SK-N-SH (cell line): ENCODE data around the gene TTK. TPM values are rescaled to one million over a fixed set of nuclear protein-coding genes. Genes with fewer than 3 reads are reported as not detected.

Experiments used
- CTCF ChIA-PET: fragments of 300-600, 350-600 bp; formaldehyde crosslinking; extraction: SDS; loops from one replicate; lab custom pipeline; 2021; lab: Yijun Ruan, JAX
- POLR2A ChIA-PET: fragments of 350-600 bp; sonication (Branson Sonifier 250); formaldehyde crosslinking; extraction: SDS; loops from one replicate; lab custom pipeline; 2020; ENCODE audit warnings: antibody characterized with exemption, inconsistent platforms; lab: Yijun Ruan, JAX
- DNase-seq: peaks from one replicate; pipeline ENCODE4 v3.0.0; 2012
- H2AFZ ChIP-seq: fragments of 200-600 bp; sonication (generic); 2 replicates; pipeline ENCODE4 v1.8.1; 2016; ENCODE audit warnings: antibody characterized with exemption, mild to moderate bottlenecking, low read depth
- H3F3A ChIP-seq: fragments of 200-600 bp; sonication (generic); replicated peaks from 2 replicates; pipeline ENCODE3; 2016; ENCODE audit warnings: antibody characterized with exemption, mild to moderate bottlenecking; ENCODE audit not compliant: insufficient read depth
- H3K27ac ChIP-seq, 2 experiments: fragments of 200-500 bp in 1 of 2; fragments of 200-600 bp in 1 of 2; sonication (Bioruptor generic) in 1 of 2; sonication (generic), shearing (Covaris generic) in 1 of 2; 2 replicates each; pipeline versions ENCODE4 v1.5.1 to v1.6.1; 2014 to 2016; ENCODE audit warnings: low read depth in 2 of 2, inconsistent platforms in 1 of 2, low read length in 1 of 2, mild to moderate bottlenecking in 1 of 2, mixed read lengths in 1 of 2
- H3K27me3 ChIP-seq: fragments of 200-600 bp; sonication (generic), shearing (Covaris generic); 2 replicates; pipeline ENCODE4 v1.6.1; 2016; ENCODE audit warnings: mixed run types; ENCODE audit not compliant: insufficient read depth
- H3K36me3 ChIP-seq, 2 experiments: fragments of 200-500 bp in 1 of 2; fragments of 200-600 bp in 1 of 2; sonication (Bioruptor generic) in 1 of 2; sonication (generic) in 1 of 2; replicated peaks in 1 of 2; 2 replicates each; pipeline versions ENCODE3 to v1.5.1; 2014 to 2016; ENCODE audit warnings: low read length in 1 of 2, mild to moderate bottlenecking in 1 of 2; ENCODE audit not compliant: insufficient read depth in 2 of 2, control insufficient read depth in 1 of 2
- H3K4me1 ChIP-seq, 2 experiments: fragments of 200-500 bp in 1 of 2; fragments of 200-600 bp in 1 of 2; sonication (Bioruptor generic) in 1 of 2; sonication (generic), shearing (Covaris generic) in 1 of 2; 2 replicates each; pipeline versions ENCODE4 v1.5.1 to v1.6.1; 2014 to 2016; ENCODE audit warnings: low read depth in 1 of 2, low read length in 1 of 2, mixed run types in 1 of 2; ENCODE audit not compliant: insufficient read depth in 2 of 2, control insufficient read depth in 1 of 2
- H3K4me2 ChIP-seq: fragments of 200-600 bp; sonication (generic), shearing (Covaris generic); 2 replicates; pipeline ENCODE4 v1.6.1; 2017; ENCODE audit warnings: mixed run types
- H3K4me3 ChIP-seq, 2 experiments: fragments of 200-500 bp in 1 of 2; fragments of 200-600 bp in 1 of 2; sonication (Bioruptor generic) in 1 of 2; sonication (generic), shearing (Covaris generic) in 1 of 2; 2 replicates each; pipeline versions ENCODE4 v1.5.1 to v1.8.1; 2014 to 2016; ENCODE audit warnings: low read depth in 2 of 2, inconsistent platforms in 1 of 2, low read length in 1 of 2, mild to moderate bottlenecking in 1 of 2, mixed read lengths in 1 of 2, moderate library complexity in 1 of 2
- H3K79me2 ChIP-seq: fragments of 200-600 bp; sonication (generic); 2 replicates; pipeline ENCODE4 v1.8.1; 2017; ENCODE audit warnings: mild to moderate bottlenecking; ENCODE audit not compliant: insufficient read depth
- H3K9ac ChIP-seq: fragments of 200-600 bp; sonication (generic); 2 replicates; pipeline ENCODE4 v1.6.1; 2017; ENCODE audit warnings: mixed run types
- H3K9me2 ChIP-seq: fragments of 200-600 bp; sonication (generic); 2 replicates; pipeline ENCODE4 v1.6.1; 2017; ENCODE audit warnings: mixed run types
- H3K9me3 ChIP-seq: fragments of 200-600 bp; sonication (generic); 2 replicates; pipeline ENCODE4 v1.6.1; 2017; ENCODE audit warnings: mixed run types, mild to moderate bottlenecking, moderate library complexity
- H4K20me1 ChIP-seq: fragments of 200-600 bp; sonication (generic); 2 replicates; pipeline ENCODE4 v1.6.1; 2017; ENCODE audit warnings: mild to moderate bottlenecking, mixed run types; ENCODE audit not compliant: insufficient read depth
- CHD2 ChIP-seq: fragments of 150-350 bp; IDR thresholded peaks from 2 replicates; pipeline ENCODE4 v1.6.1; 2018; ENCODE audit warnings: low read length; ENCODE audit not compliant: partially characterized antibody
- ELF1 ChIP-seq: IDR thresholded peaks from 2 replicates; pipeline ENCODE4 v1.4.0; 2012
- EP300 ChIP-seq, 2 experiments: IDR thresholded peaks; 2 replicates each; pipeline versions ENCODE4 v1.4.0 to v1.6.1; 2012; ENCODE audit warnings: borderline replicate concordance in 1 of 2, low read depth in 1 of 2, low read length in 1 of 2
- EZH2phosphoT487 ChIP-seq: fragments of 200-600 bp; sonication (generic); IDR thresholded peaks from 2 replicates; pipeline ENCODE4 v1.6.1; 2017; ENCODE audit warnings: low read depth, mixed run types, mild to moderate bottlenecking, antibody characterized with exemption, moderate library complexity, borderline replicate concordance
- FOSL2 ChIP-seq: IDR thresholded peaks from 2 replicates; pipeline ENCODE4 v1.4.0; 2012; ENCODE audit warnings: low read depth, mild to moderate bottlenecking, moderate library complexity, borderline replicate concordance
- FOXJ3 ChIP-seq: sonication (generic); formaldehyde crosslinking; IDR thresholded peaks from 2 replicates; pipeline ENCODE4 v1.5.1; 2020; ENCODE audit warnings: mild to moderate bottlenecking, missing genetic modification reagents
- FOXM1 ChIP-seq: IDR thresholded peaks from 2 replicates; pipeline ENCODE4 v1.4.0; 2012; ENCODE audit warnings: low read depth, mild to moderate bottlenecking
- GABPA ChIP-seq: IDR thresholded peaks from 2 replicates; pipeline ENCODE4 v1.4.0; 2012; ENCODE audit warnings: low read depth, mild to moderate bottlenecking
- GATA2 ChIP-seq: sonication (generic); formaldehyde crosslinking; IDR thresholded peaks from 2 replicates; pipeline ENCODE4 v1.5.0; 2020; ENCODE audit warnings: mild to moderate bottlenecking, missing genetic modification reagents
- JUND ChIP-seq: IDR thresholded peaks from 2 replicates; pipeline ENCODE4 v1.4.0; 2012
- MXI1 ChIP-seq: IDR thresholded peaks from 2 replicates; pipeline ENCODE4 v1.6.1; 2012; ENCODE audit warnings: mild to moderate bottlenecking, low read depth, low read length, improper control_type of control experiment
- NFIC ChIP-seq: IDR thresholded peaks from 2 replicates; pipeline ENCODE4 v1.4.0; 2012; ENCODE audit warnings: borderline replicate concordance
- RAD21 ChIP-seq: IDR thresholded peaks from 2 replicates; pipeline ENCODE4 v1.6.1; 2012; ENCODE audit warnings: mild to moderate bottlenecking, low read length
- SMC3 ChIP-seq: IDR thresholded peaks from 2 replicates; pipeline ENCODE4 v1.6.1; 2012; ENCODE audit warnings: low read depth, low read length, improper control_type of control experiment
- YY1 ChIP-seq: IDR thresholded peaks from 2 replicates; pipeline ENCODE4 v1.4.0; 2012; ENCODE audit warnings: low read depth, mild to moderate bottlenecking
- WGBS: methylation state at CpG from one replicate; pipeline ENCODE4 v1.1.6; 2017; ENCODE audit warnings: low lambda C conversion rate; 5-methylcytosine and 5-hydroxymethylcytosine counted together
- polyA plus RNA-seq, 3 experiments: library from polyadenylated mRNA; depleted of rRNA; stranded (reverse); fragments of >200 nt; gene quantifications; 2 replicates each; pipeline ENCODE4 v1.2.3, GENCODE V29; 2012
- TF ChIP-seq, protein P1 (sequence below): IDR thresholded peaks from 2 replicates; pipeline ENCODE4; 2012
- TF ChIP-seq, protein P2 (sequence below): IDR thresholded peaks from 2 replicates; pipeline ENCODE4 v1.4.0; 2012; ENCODE audit warnings: low read depth
- TF ChIP-seq, protein P3 (sequence below): IDR thresholded peaks from 2 replicates; pipeline ENCODE4 v1.4.0; 2012; ENCODE audit warnings: low read depth, borderline replicate concordance
- TF ChIP-seq, protein P4 (sequence below): IDR thresholded peaks from 2 replicates; pipeline ENCODE4 v1.6.1; 2012; ENCODE audit warnings: mild to moderate bottlenecking, low read depth, low read length, moderate library complexity

The TTK gene
- polyA plus RNA-seq, 1 of the 3 experiments (the other 2 are of a cell fraction): 3.6 TPM

DNA sequence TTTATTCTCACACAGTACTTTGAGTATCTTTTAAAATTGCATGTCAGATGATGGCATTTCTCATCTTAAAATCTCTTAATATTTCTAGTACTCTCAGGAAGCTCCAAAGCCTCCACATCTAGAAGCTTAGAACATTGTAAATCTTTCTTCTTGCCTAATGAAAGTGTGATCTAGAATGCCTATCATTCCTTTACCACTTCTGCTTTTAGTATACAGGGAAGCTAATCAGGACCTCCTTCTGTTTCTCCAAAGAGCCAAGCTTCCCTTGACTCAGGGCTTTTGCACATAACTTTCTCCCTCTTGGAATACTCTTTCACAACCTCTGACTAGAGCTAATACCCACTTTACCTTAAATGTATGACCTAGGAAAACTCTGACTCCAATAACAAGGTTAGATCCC lies 49.6 kb upstream of the TTK start (continued):
- no peak for TF ChIP-seq SMC3
- no peak for TF ChIP-seq EP300 (IDR thresholded peaks at IDR 0.05; ENCODE audit: borderline replicate concordance in 1 of 2, low read depth in 1 of 2, low read length in 1 of 2)

DNA sequence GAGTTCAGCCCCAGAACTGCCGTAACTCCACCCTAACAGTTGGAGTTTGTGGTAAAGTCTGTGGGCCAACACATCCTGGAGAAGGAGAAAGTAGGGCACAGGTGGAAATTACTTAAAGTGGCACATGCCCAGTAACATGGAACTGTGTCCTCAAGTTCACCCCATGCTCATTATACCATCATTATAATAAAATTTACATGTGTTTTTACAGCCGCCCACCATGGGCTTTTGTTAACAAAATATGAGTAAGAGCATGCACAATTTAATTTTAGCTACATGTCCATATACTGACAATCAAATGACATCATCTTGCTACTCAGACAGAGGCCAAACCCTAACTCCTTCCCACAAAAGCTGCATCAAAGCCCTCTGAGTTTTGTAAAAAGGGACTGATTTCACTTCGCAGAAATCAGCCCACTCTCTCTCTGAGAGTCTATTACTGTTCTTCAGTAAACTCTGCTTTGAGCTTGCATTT lies 39.8 kb upstream of the TTK start:
- POLR2A ChIA-PET: no interaction called here

More for the DNA sequence above, 39.8 kb upstream of the TTK start:
- no peak overlapping the region for H2AFZ ChIP-seq
- H3K9me2 ChIP-seq: no peaks in the 10 kb centered on the region
- no peaks in the 10 kb centered on the region for H3K4me1 ChIP-seq
- no peaks in the 10 kb centered on the region for H3K9me3 ChIP-seq
- H3F3A ChIP-seq: no peaks in the 10 kb centered on the region
- CTCF ChIA-PET: interaction anchor here (1.1 to 2.2 kb wide), 3 partner anchors 11 to 19 kb away, joined by 3 to 11 read pairs (median 3); no protein-coding TSS in a partner anchor
- TF ChIP-seq EZH2phosphoT487 (no peak), MXI1 (no peak), FOXM1 (no peak), SMC3 (no peak), NFIC (no peak), FOXJ3 (CRISPR knock-in tag) (no peak), FOSL2 (no peak), GATA2 (CRISPR knock-in tag) (no peak), RAD21 (no peak), GABPA (no peak), CHD2 (no peak), ELF1 (no peak), YY1 (no peak), JUND (no peak)
- TF ChIP-seq, protein P1, sequence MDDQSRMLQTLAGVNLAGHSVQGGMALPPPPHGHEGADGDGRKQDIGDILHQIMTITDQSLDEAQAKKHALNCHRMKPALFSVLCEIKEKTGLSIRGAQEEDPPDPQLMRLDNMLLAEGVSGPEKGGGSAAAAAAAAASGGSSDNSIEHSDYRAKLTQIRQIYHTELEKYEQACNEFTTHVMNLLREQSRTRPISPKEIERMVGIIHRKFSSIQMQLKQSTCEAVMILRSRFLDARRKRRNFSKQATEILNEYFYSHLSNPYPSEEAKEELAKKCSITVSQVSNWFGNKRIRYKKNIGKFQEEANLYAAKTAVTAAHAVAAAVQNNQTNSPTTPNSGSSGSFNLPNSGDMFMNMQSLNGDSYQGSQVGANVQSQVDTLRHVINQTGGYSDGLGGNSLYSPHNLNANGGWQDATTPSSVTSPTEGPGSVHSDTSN: no peak
- TF ChIP-seq, protein P2, sequence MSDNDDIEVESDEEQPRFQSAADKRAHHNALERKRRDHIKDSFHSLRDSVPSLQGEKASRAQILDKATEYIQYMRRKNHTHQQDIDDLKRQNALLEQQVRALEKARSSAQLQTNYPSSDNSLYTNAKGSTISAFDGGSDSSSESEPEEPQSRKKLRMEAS: no peak
- TF ChIP-seq, protein P3, sequence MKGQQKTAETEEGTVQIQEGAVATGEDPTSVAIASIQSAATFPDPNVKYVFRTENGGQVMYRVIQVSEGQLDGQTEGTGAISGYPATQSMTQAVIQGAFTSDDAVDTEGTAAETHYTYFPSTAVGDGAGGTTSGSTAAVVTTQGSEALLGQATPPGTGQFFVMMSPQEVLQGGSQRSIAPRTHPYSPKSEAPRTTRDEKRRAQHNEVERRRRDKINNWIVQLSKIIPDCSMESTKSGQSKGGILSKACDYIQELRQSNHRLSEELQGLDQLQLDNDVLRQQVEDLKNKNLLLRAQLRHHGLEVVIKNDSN: no peak
- TF ChIP-seq, protein P4, sequence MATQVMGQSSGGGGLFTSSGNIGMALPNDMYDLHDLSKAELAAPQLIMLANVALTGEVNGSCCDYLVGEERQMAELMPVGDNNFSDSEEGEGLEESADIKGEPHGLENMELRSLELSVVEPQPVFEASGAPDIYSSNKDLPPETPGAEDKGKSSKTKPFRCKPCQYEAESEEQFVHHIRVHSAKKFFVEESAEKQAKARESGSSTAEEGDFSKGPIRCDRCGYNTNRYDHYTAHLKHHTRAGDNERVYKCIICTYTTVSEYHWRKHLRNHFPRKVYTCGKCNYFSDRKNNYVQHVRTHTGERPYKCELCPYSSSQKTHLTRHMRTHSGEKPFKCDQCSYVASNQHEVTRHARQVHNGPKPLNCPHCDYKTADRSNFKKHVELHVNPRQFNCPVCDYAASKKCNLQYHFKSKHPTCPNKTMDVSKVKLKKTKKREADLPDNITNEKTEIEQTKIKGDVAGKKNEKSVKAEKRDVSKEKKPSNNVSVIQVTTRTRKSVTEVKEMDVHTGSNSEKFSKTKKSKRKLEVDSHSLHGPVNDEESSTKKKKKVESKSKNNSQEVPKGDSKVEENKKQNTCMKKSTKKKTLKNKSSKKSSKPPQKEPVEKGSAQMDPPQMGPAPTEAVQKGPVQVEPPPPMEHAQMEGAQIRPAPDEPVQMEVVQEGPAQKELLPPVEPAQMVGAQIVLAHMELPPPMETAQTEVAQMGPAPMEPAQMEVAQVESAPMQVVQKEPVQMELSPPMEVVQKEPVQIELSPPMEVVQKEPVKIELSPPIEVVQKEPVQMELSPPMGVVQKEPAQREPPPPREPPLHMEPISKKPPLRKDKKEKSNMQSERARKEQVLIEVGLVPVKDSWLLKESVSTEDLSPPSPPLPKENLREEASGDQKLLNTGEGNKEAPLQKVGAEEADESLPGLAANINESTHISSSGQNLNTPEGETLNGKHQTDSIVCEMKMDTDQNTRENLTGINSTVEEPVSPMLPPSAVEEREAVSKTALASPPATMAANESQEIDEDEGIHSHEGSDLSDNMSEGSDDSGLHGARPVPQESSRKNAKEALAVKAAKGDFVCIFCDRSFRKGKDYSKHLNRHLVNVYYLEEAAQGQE: no peak
- H3K4me2 ChIP-seq: no peak overlapping the region
- WGBS: 56% methylated on average over 3 of the region's 3 CpGs
- H3K27me3 ChIP-seq: no peaks in the 10 kb centered on the region
- H3K9ac ChIP-seq: no peak overlapping the region
- no peaks in the 10 kb centered on the region for H4K20me1 ChIP-seq
- no peak overlapping the region for H3K27ac ChIP-seq
- no peaks in the 10 kb centered on the region for H3K36me3 ChIP-seq
- H3K79me2 ChIP-seq: no peaks in the 10 kb centered on the region
- DNase-seq: no peak
- no peak overlapping the region for H3K4me3 ChIP-seq
